HepG2 (cell line): ENCODE data around the gene DOK1. TPM values are rescaled to one million over a fixed set of nuclear protein-coding genes. Genes with fewer than 3 reads are reported as not detected.

Experiments used
- CEBPZ ChIP-seq: IDR thresholded peaks from 2 replicates; pipeline ENCODE4 v1.6.1; 2012; ENCODE audit warnings: low read length, improper control_type of control experiment
- FLYWCH1 ChIP-seq: sonication (generic); formaldehyde crosslinking; IDR thresholded peaks from 2 replicates; pipeline ENCODE4 v1.8.1; 2023; ENCODE audit warnings: mild to moderate bottlenecking, missing genetic modification reagents
- FOSL2 ChIP-seq: sonication (generic); formaldehyde crosslinking; IDR thresholded peaks from 2 replicates; pipeline ENCODE4 v1.4.0; 2020; ENCODE audit warnings: missing genetic modification reagents
- HHEX ChIP-seq: IDR thresholded peaks from 2 replicates; pipeline ENCODE4 v1.6.1; 2016; ENCODE audit warnings: control low read depth
- HMGA1 ChIP-seq: sonication (generic); formaldehyde crosslinking; conservative IDR thresholded peaks from 2 replicates; pipeline ENCODE4 v1.4.0; 2020; ENCODE audit warnings: missing genetic modification reagents
- HOXA7 ChIP-seq: sonication (generic); formaldehyde crosslinking; IDR thresholded peaks from 2 replicates; pipeline ENCODE4 v1.8.1; 2022; ENCODE audit warnings: mild to moderate bottlenecking, missing genetic modification reagents, moderate library complexity
- KMT2A ChIP-seq: sonication (generic); formaldehyde crosslinking; IDR thresholded peaks from 2 replicates; pipeline ENCODE4 v1.4.0; 2020; ENCODE audit warnings: missing genetic modification reagents
- TEAD3 ChIP-seq: optimal IDR thresholded peaks from 2 replicates; pipeline ENCODE3; 2016; ENCODE audit warnings: borderline replicate concordance
- TERF1 ChIP-seq: sonication (generic); formaldehyde crosslinking; IDR thresholded peaks from 2 replicates; pipeline ENCODE4 v1.8.0; 2022; ENCODE audit warnings: mild to moderate bottlenecking, missing genetic modification reagents, moderate library complexity
- ZFY ChIP-seq: sonication (generic); formaldehyde crosslinking; IDR thresholded peaks from 2 replicates; pipeline ENCODE4 v1.4.0; 2020; ENCODE audit warnings: missing genetic modification reagents
- ZFYVE20 ChIP-seq: sonication (generic); formaldehyde crosslinking; IDR thresholded peaks from 2 replicates; pipeline ENCODE4 v1.8.0; 2023; ENCODE audit warnings: low read depth, mild to moderate bottlenecking, moderate library complexity, missing genetic modification reagents, borderline replicate concordance
- ZNF20 ChIP-seq: sonication (generic); formaldehyde crosslinking; IDR thresholded peaks from 2 replicates; pipeline ENCODE4 v1.4.0; 2020; ENCODE audit warnings: mild to moderate bottlenecking, moderate library complexity, missing genetic modification reagents
- ZNF326 ChIP-seq: sonication (generic); formaldehyde crosslinking; IDR thresholded peaks from 2 replicates; pipeline ENCODE4 v1.4.0; 2020; ENCODE audit warnings: missing genetic modification reagents, borderline replicate concordance
- ZNF33B ChIP-seq: sonication (generic); formaldehyde crosslinking; IDR thresholded peaks from 2 replicates; pipeline ENCODE4 v1.5.1; 2020; ENCODE audit warnings: mild to moderate bottlenecking, missing genetic modification reagents
- ZNF660 ChIP-seq: sonication (generic); formaldehyde crosslinking; IDR thresholded peaks from 2 replicates; pipeline ENCODE4 v1.5.1; 2020; ENCODE audit warnings: mild to moderate bottlenecking, low read depth, missing genetic modification reagents, borderline replicate concordance
- ZNF761 ChIP-seq: sonication (generic); formaldehyde crosslinking; conservative IDR thresholded peaks from 2 replicates; pipeline ENCODE4 v1.4.0; 2020; ENCODE audit warnings: mild to moderate bottlenecking, missing genetic modification reagents
- polyA plus RNA-seq, 8 experiments: library from polyadenylated mRNA; depleted of rRNA in 3 of 8; stranded (reverse) in 7 of 8; unstranded in 1 of 8; fragments of >200 nt; fragmentation: Illumina TruSeq in 4 of 8; extraction: Trizol in 4 of 8; gene quantifications; 2 replicates each; pipeline versions ENCODE4 v1.2.1 to v1.2.3, GENCODE V29; 2011 to 2016; ENCODE audit warnings: low read depth in 4 of 8, missing spikeins in 1 of 8, mixed read lengths in 1 of 8; ENCODE audit not compliant: insufficient read depth in 1 of 8
- total RNA-seq, 5 experiments: library from RNA; depleted of rRNA; stranded (reverse); fragments of >200 nt; fragmentation: Illumina TruSeq; extraction: Trizol; gene quantifications; 2 replicates each; pipeline ENCODE4 v1.2.3, GENCODE V29; 2016; ENCODE audit warnings: low read depth in 1 of 5
- TF ChIP-seq, protein P1 (sequence below): sonication (generic); formaldehyde crosslinking; IDR thresholded peaks from 2 replicates; pipeline ENCODE4 v1.4.0; 2020; ENCODE audit warnings: missing genetic modification reagents, borderline replicate concordance
- TF ChIP-seq, protein P2 (sequence below): sonication (generic); formaldehyde crosslinking; IDR thresholded peaks from 2 replicates; pipeline ENCODE4 v1.5.1; 2020; ENCODE audit warnings: mild to moderate bottlenecking, missing genetic modification reagents, borderline replicate concordance
- TF ChIP-seq, protein P3 (sequence below): IDR thresholded peaks from 2 replicates; pipeline ENCODE4 v1.6.1; 2016; ENCODE audit warnings: control low read depth

DOK1 gene
- total and polyA plus RNA-seq, 2 of the 13 experiments (the other 11 are each of a cell fraction or from before 2014, with no cell fraction given), result 0.53 to 0.74 TPM

DNA sequence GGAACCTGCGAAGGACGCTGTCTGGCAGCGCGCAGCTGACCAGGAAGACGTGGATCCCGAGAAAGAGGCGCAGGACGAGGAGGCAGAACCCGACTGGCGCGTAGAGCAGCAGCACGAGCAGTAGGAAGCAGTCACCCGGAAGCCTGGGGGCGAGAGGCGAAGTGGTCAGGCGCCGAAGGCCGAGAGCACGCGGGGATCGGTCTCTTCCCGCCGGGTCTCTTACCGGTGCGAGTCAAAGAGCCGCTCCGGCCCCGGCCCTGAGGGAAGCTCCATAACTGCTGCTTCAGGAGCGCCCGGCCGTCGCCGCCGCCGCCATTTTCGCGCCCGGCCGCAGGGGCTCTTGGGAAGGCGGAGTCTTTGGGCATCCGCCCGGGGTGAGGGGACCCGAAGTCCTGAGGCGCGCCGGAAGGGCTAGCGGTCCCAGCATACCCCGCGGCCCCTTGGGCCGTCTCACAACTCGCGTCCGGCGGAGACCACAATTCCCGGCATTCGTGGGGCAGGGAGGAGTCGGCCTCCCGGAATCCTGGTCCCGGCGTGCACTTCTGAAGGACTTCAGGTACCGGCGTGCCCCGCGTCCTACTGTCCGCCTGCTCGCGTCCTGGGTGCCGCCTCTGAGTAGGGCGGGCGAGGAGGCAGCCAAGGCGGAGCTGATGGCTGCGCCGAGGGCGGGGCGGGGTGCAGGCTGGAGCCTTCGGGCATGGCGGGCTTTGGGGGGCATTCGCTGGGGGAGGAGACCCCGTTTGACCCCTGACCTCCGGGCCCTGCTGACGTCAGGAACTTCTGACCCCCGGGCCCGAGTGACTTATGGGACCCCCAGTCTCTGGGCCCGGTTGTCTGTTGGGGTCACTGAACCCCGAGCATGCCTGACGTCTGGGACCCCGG, 24.9 kb upstream of the DOK1 start, which contains the start of the genes AUP1 and HTRA2 (continued):
- TF ChIP-seq CEBPZ, result no peak
- TF ChIP-seq TEAD3 (CRISPR knock-in tag), result peak; percentile 90
- no peak; the same call in 1 of the 2 replicates for TF ChIP-seq FOSL2 (CRISPR knock-in tag)
- TF ChIP-seq ZFY (CRISPR knock-in tag), result peak; percentile 83
- no peak for TF ChIP-seq HMGA1
- TF ChIP-seq HOXA7 (CRISPR knock-in tag), result no peak
- TF ChIP-seq ZNF33B (CRISPR knock-in tag), result no peak; the same call in none of the 2 replicates
- TF ChIP-seq TERF1, result peak; percentile 42; the same call in 1 of the 2 replicates
- peak; percentile 44; the same call in 1 of the 2 replicates for TF ChIP-seq HHEX
- TF ChIP-seq, protein P1, sequence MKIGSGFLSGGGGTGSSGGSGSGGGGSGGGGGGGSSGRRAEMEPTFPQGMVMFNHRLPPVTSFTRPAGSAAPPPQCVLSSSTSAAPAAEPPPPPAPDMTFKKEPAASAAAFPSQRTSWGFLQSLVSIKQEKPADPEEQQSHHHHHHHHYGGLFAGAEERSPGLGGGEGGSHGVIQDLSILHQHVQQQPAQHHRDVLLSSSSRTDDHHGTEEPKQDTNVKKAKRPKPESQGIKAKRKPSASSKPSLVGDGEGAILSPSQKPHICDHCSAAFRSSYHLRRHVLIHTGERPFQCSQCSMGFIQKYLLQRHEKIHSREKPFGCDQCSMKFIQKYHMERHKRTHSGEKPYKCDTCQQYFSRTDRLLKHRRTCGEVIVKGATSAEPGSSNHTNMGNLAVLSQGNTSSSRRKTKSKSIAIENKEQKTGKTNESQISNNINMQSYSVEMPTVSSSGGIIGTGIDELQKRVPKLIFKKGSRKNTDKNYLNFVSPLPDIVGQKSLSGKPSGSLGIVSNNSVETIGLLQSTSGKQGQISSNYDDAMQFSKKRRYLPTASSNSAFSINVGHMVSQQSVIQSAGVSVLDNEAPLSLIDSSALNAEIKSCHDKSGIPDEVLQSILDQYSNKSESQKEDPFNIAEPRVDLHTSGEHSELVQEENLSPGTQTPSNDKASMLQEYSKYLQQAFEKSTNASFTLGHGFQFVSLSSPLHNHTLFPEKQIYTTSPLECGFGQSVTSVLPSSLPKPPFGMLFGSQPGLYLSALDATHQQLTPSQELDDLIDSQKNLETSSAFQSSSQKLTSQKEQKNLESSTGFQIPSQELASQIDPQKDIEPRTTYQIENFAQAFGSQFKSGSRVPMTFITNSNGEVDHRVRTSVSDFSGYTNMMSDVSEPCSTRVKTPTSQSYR (CRISPR knock-in tag), result no peak; the same call in 1 of the 2 replicates
- no peak for TF ChIP-seq ZFYVE20
- 0 out of 2 replicates have a peak, but pooled peaks have one; percentile 35 for TF ChIP-seq ZNF326 (CRISPR knock-in tag)
- peak; percentile 80 for TF ChIP-seq KMT2A
- 0 out of 2 replicates have a peak, but pooled peaks have one; percentile 13 for TF ChIP-seq FLYWCH1
- TF ChIP-seq, protein P2, sequence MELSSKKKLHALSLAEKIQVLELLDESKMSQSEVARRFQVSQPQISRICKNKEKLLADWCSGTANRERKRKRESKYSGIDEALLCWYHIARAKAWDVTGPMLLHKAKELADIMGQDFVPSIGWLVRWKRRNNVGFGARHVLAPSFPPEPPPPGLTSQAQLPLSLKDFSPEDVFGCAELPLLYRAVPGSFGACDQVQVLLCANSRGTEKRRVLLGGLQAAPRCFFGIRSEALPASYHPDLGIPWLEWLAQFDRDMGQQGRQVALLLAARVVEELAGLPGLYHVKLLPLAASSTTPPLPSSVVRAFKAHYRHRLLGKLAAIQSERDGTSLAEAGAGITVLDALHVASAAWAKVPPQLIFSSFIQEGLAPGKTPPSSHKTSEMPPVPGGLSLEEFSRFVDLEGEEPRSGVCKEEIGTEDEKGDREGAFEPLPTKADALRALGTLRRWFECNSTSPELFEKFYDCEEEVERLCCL (CRISPR knock-in tag), result no peak
- TF ChIP-seq ZNF20, result peak; percentile 93
- TF ChIP-seq, protein P3, sequence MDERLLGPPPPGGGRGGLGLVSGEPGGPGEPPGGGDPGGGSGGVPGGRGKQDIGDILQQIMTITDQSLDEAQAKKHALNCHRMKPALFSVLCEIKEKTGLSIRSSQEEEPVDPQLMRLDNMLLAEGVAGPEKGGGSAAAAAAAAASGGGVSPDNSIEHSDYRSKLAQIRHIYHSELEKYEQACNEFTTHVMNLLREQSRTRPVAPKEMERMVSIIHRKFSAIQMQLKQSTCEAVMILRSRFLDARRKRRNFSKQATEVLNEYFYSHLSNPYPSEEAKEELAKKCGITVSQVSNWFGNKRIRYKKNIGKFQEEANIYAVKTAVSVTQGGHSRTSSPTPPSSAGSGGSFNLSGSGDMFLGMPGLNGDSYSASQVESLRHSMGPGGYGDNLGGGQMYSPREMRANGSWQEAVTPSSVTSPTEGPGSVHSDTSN (CRISPR knock-in tag), result no peak
- peak; percentile 85 for TF ChIP-seq ZNF761 (CRISPR knock-in tag)
- peak; percentile 21; the same call in 1 of the 2 replicates for TF ChIP-seq ZNF660 (CRISPR knock-in tag)
